Heart right ventricle (tissue), 16 donors: ENCODE data around the gene CFAP73. TPM values are rescaled to one million over a fixed set of nuclear protein-coding genes. Genes with fewer than 3 reads are reported as not detected.

ENCODE experiments used
- ATAC-seq, 8 donors: fragments of 200-7000 bp; cut with Tn5 transposase; one replicate each; pipeline ENCODE4 v1.9.1; 2020; ENCODE audit warnings: mild to moderate bottlenecking in 8 of 8, moderate library complexity in 8 of 8, moderate number of reproducible peaks in 1 of 8
- DNase-seq, 2 donors: peaks; one replicate each; pipeline ENCODE4 v3.0.0-alpha.2; 2020
- H3K27ac ChIP-seq, 10 donors: fragments of 200-600 bp; sonication (generic) in 2 of 10; one replicate each; pipeline versions ENCODE4 v1.5.0 to v1.8.0; 2020 to 2022; ENCODE audit warnings: mild to moderate bottlenecking in 3 of 10
- H3K27me3 ChIP-seq, 7 donors: fragments of 200-600 bp; one replicate each; pipeline ENCODE4 v1.8.0; 2021 to 2022; ENCODE audit warnings: mild to moderate bottlenecking in 2 of 7
- H3K36me3 ChIP-seq, 9 donors: fragments of 200-600 bp; sonication (generic) in 1 of 9; one replicate each; pipeline versions ENCODE4 v1.5.0 to v1.8.0; 2020 to 2022; ENCODE audit warnings: mild to moderate bottlenecking in 2 of 9
- H3K4me1 ChIP-seq, 9 donors: fragments of 200-600 bp; sonication (generic) in 1 of 9; one replicate each; pipeline versions ENCODE4 v1.5.0 to v1.8.0; 2020 to 2022; ENCODE audit warnings: mild to moderate bottlenecking in 4 of 9
- H3K4me3 ChIP-seq, 10 donors: fragments of 200-600 bp; sonication (generic) in 2 of 10; one replicate each; pipeline versions ENCODE4 v1.5.0 to v1.8.0; 2020 to 2022; ENCODE audit warnings: mild to moderate bottlenecking in 7 of 10, moderate library complexity in 2 of 10
- H3K9me3 ChIP-seq, 11 donors: fragments of 200-600 bp in 10 of 11; sonication (generic) in 2 of 11; one replicate each; pipeline versions ENCODE4 v1.5.0 to v1.8.0; 2013 to 2022; ENCODE audit warnings: mild to moderate bottlenecking in 2 of 11, control low read depth in 1 of 11, moderate library complexity in 1 of 11
- WGBS, 2 donors: extraction: QIAGEN DNeasy Blood & Tissue Kit; methylation state at CpG; one replicate each; pipeline ENCODE4 v1.1.7; 2013; ENCODE audit warnings: inconsistent platforms in 1 of 2; 5-methylcytosine and 5-hydroxymethylcytosine counted together
- intact Hi-C, 10 donors: fragments of 100-400 bp; cut with DNase I; formaldehyde crosslinking; loops; one replicate each; pipeline versions ENCODE4 v1.11.1 to v1.14.2; 2022
- polyA plus RNA-seq, 2 donors: library from polyadenylated mRNA; stranded (reverse); fragments of 200-250 nt; gene quantifications; one replicate each; pipeline ENCODE4 v1.2.3, GENCODE V29; 2013
- total RNA-seq, 10 donors: library from RNA; stranded (reverse); fragmentation: NEBNext Ultra II Directional in 3 of 10; extraction: Animal tissue kit (Norgen Biotek cat#: 25700) in 3 of 10; gene quantifications; one replicate each; pipeline versions ENCODE4 v1.2.1 to v1.2.4, GENCODE V29; 2021 to 2023
- TF ChIP-seq, protein P1 (sequence below), 9 donors: fragments of 200-600 bp; sonication (generic) in 2 of 9; IDR thresholded peaks; one replicate each; pipeline versions ENCODE4 v1.5.0 to v1.8.0; 2021 to 2022; ENCODE audit warnings: antibody characterized with exemption in 9 of 9, mild to moderate bottlenecking in 5 of 9, moderate library complexity in 1 of 9
- donor health status: Arrhythmogenic right ventricular cardiomyopathy.
- donor health status: ischemic (EF 13 %, LVEDD 7.1; RV severe dilation, severe dysfunction).
- donor health status: healthy with polysubstance abuse.
- donor health status: DM: no; HTN: yes; CAD: no.
- donor health status: DM: no; HTN: no; CAD: no.
- donor health status: ischemic (EF 25% LVEDD 6.9; RV normal size, moderate dysfunction).
- donor health status: ischemic (EF 25% LVEDD 5.7; RV mildly dilated, moderate dysfunction).
- donor health status: healthy.
- donor health status: DM: yes; HTN: yes; CAD: no.
- donor health status: Ischemic cardiomyopathy.
- donor health status: ischemic (EF 35%, LVEDD 5.7; RV mildly dilated, moderate dysfunction).
- donor health status: nonischemic (EF 11% LVEDD 7.7; RV severe dilation, severe dysfunction).
- donor health status: DM: yes; HTN: yes; CAD: no.
- donor health status: PGD.
- donor health status: ischemic (EF 29% LVEDD 5.4; RV normal size, mild dysfunction).
- donor health status: nonischemic (EF 23%, LVEDD 6.1; RV moderate dilation, normal function).

The CFAP73 gene
- total and polyA plus RNA-seq, 12 donors: 0.10 TPM; not detected in 11

DNA sequence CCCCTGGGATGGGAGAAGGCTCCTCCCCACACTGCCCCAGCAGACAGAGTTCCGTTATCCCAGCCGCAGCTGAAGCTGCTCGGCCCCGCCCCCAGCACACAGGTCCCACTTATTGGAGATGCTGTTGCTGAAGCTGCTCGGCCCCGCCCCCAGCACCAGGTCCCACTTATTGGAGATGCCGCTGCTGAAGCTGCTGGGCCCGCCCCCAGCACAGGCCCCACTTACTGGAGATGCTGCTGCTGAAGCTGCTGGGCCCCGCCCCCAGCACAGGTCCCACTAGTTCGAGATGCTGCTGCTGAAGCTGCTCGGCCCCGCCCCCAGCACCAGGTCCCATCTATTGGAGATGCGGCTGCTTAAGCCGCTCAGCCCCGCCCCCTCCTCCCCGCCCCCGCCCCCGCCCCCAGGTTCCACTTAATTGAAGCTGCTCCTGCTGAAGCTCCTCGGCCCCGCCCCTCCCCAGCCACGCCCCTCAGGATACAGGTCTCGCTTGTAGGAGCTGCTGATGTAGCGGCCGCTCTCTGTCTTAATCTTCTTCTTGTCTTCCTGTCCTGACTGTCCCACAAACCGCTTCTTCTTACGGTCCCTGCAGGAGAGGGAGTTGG, 12.0 kb downstream of the CFAP73 start:
- 79 to 81% methylated on average over 22 to 26 of the region's 26 CpGs for WGBS, 2 donors
- intact Hi-C loops: loop anchor here in 1 of 10 donors (5.0 kb wide), 1 partner anchor 989 kb away; no protein-coding TSS in a partner anchor
- no peaks in the 10 kb centered on the region for H3K9me3 ChIP-seq
- peaks cover 0 to 3% (median 0%) of the 10 kb centered on the region in 9 donors for H3K4me1 ChIP-seq
- no peak overlapping the region for H3K4me3 ChIP-seq
- no peak for DNase-seq
- peaks cover 0 to 3% (median 0%) of the 10 kb centered on the region in 7 donors for H3K27me3 ChIP-seq
- ATAC-seq: no peak
- H3K36me3 ChIP-seq: peaks cover 9 to 95% (median 79%) of the 10 kb centered on the region in 9 donors
- TF ChIP-seq, protein P1, sequence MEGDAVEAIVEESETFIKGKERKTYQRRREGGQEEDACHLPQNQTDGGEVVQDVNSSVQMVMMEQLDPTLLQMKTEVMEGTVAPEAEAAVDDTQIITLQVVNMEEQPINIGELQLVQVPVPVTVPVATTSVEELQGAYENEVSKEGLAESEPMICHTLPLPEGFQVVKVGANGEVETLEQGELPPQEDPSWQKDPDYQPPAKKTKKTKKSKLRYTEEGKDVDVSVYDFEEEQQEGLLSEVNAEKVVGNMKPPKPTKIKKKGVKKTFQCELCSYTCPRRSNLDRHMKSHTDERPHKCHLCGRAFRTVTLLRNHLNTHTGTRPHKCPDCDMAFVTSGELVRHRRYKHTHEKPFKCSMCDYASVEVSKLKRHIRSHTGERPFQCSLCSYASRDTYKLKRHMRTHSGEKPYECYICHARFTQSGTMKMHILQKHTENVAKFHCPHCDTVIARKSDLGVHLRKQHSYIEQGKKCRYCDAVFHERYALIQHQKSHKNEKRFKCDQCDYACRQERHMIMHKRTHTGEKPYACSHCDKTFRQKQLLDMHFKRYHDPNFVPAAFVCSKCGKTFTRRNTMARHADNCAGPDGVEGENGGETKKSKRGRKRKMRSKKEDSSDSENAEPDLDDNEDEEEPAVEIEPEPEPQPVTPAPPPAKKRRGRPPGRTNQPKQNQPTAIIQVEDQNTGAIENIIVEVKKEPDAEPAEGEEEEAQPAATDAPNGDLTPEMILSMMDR (IDR thresholded peaks at IDR 0.05): no peak
- H3K27ac ChIP-seq: no peak overlapping the region

DNA sequence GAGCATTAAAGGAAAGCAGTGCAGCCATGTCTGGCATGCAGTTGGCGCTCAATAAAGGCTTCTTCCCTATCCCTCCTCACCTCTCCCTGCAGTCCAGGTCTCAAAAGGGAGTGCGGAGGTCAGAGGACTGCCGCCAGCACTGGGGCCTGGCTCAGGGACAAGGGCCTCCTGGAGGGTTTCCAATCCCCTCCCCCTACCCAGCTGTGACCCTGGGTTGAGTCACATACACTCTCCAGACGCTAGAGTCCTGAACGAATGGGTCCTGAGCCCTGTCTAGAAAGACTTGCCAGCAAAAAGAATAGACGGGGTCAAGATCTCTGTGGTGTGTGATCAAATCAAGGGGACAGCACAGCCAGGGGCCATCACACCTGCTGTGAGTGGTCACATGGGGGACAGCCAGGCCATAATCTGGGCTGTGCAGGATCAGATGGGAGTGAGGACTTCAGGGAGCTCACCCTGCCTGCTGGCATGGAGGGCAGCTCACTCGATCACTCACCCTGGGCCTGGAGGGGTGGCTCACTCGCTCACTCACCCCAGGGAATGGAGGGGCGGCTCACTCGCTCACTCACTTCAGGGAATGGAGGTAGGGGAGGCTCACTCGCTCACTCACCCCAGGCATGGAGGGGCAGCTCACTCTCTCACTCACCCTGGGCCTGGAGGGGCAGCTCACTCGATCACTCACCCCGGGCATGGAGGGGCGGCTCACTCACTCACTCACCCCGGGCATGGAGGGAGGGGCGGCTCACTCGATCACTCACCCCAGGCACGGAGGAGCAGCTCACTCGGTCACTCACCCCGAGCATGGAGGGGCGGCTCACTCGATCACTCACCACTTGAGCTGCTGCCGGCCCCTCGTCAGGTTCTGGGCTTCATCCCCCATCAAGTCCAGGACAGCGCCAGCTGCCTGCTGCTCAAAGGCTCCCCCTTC, 12.8 kb downstream of the CFAP73 start:
- peaks cover 0 to 3% (median 0%) of the 10 kb centered on the region in 9 donors for H3K4me1 ChIP-seq
- no peaks in the 10 kb centered on the region for H3K27me3 ChIP-seq
- no peak overlapping the region for H3K4me3 ChIP-seq
- ATAC-seq: peak in 7 of 8 donors; percentile 29 to 67 (median 52)
- H3K36me3 ChIP-seq: peaks cover 9 to 100% (median 87%) of the 10 kb centered on the region in 9 donors
- intact Hi-C loops: loop anchor here in 1 of 10 donors (5.0 kb wide), 1 partner anchor 990 kb away; no protein-coding TSS in a partner anchor
- WGBS, 2 donors: 80 to 86% methylated on average over 25 of the region's 25 CpGs
- no peak for DNase-seq
- H3K27ac ChIP-seq: no peak overlapping the region
- H3K9me3 ChIP-seq: no peaks in the 10 kb centered on the region
- TF ChIP-seq, protein P1 (IDR thresholded peaks at IDR 0.05): no peak

DNA sequence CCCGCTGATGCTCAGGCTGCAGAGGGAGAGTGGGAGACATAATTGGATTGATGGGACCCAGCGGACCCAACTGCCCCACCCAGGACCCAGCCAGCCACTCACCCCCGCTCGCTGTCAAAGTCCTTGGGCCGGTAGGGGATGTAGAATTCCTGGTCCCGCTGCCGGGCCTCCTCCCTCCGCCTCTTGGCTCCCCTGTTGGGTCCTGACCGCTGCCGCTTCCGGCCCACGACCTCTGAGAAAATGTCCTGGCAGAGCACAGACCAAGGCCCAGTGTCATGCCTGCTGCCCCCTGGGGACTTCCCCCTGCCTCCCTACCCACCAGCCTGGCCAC, 13.5 kb downstream of the CFAP73 start:
- Histone ChIP-seq H3K27ac (no peak overlapping the region), H3K9me3 (no peaks in the 10 kb centered on the region), H3K4me1 (peaks cover 0 to 3% (median 0%) of the 10 kb centered on the region in 9 donors), H3K4me3 (no peak overlapping the region), H3K27me3 (no peaks in the 10 kb centered on the region), H3K36me3 (peaks cover 10 to 100% (median 91%) of the 10 kb centered on the region in 9 donors)
- intact Hi-C loops: loop anchor here in 1 of 10 donors (5.0 kb wide), 1 partner anchor 991 kb away; no protein-coding TSS in a partner anchor
- ATAC-seq: no peak
- TF ChIP-seq, protein P1 (IDR thresholded peaks at IDR 0.05): no peak
- 91 to 96% methylated on average over 12 of the region's 12 CpGs for WGBS, 2 donors
- no peak for DNase-seq

DNA sequence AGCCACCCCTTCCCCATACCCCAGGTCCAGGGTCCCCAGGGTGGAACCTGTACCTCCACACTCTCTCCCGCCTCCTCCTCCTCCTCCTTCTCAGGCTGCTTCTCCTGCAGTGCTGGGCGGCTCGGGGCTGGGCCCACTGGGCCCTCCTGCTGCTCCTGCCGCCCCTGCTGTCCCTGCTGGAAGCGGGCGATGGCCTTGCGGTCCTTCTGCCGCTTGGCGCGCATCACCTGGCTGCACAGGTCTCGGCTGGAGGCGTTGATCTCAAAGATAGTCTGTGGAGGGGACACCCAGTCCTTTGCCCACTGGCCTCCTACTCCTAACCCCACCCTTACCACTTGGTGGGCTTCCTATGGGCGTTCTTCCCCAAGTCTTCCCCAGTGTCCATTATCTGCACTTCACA, 14.5 kb downstream of the CFAP73 start:
- Histone ChIP-seq H3K27me3 (no peaks in the 10 kb centered on the region), H3K4me1 (peaks cover 0 to 3% (median 0%) of the 10 kb centered on the region in 9 donors), H3K27ac (no peak overlapping the region), H3K9me3 (no peaks in the 10 kb centered on the region), H3K36me3 (peaks cover 4 to 100% (median 92%) of the 10 kb centered on the region in 9 donors), H3K4me3 (no peak overlapping the region)
- 97% methylated on average over 13 of the region's 13 CpGs for WGBS, 2 donors
- DNase-seq (no peak), ATAC-seq (no peak)
- TF ChIP-seq, protein P1 (IDR thresholded peaks at IDR 0.05): no peak
- intact Hi-C loops: loop anchor here in 1 of 10 donors (5.0 kb wide), 1 partner anchor 992 kb away; no protein-coding TSS in a partner anchor
